ENCODE results near the gene BICC1.

Gene BICC1

GRCh38 chr10:58701405-58702135 is 188.9 kb downstream of the BICC1 start:
- no peaks in the 10 kb centered on the region for H3K79me2 ChIP-seq (ENCODE audit: insufficient read depth, low read depth)
- no peaks in the 10 kb centered on the region for H4K20me1 ChIP-seq (ENCODE audit: insufficient read depth)
- no peak overlapping the region for H2AFZ ChIP-seq (ENCODE audit: low read depth)
- no peak overlapping the region for H3K27ac ChIP-seq
- H3K36me3 ChIP-seq (ENCODE audit: insufficient read depth), result no peaks in the 10 kb centered on the region
- H3K9ac ChIP-seq, result no peak overlapping the region
- H3K4me2 ChIP-seq, result no peak overlapping the region
- no peaks in the 10 kb centered on the region for H3K4me1 ChIP-seq (ENCODE audit: low read depth, poor library complexity, severe bottlenecking)
- no peaks in the 10 kb centered on the region for H3K27me3 ChIP-seq (ENCODE audit: insufficient read depth, low read depth)
- TF ChIP-seq CTCF (conservative IDR thresholded peaks at IDR 0.05; ENCODE audit: low read depth, low read length), result no peak
- H3K4me3 ChIP-seq (IDR thresholded peaks at IDR 0.05; ENCODE audit: insufficient read depth, low read depth, low read length), result no peak overlapping the region

GRCh38 chr10:58704226-58704625 is 191.6 kb downstream of the BICC1 start:
- no peaks in the 10 kb centered on the region for H3K79me2 ChIP-seq (ENCODE audit: insufficient read depth, low read depth)
- no peak overlapping the region for H3K9ac ChIP-seq
- no peaks in the 10 kb centered on the region for H3K27me3 ChIP-seq (ENCODE audit: insufficient read depth, low read depth)
- TF ChIP-seq CTCF (conservative IDR thresholded peaks at IDR 0.05; ENCODE audit: low read depth, low read length), result no peak
- H3K4me3 ChIP-seq (IDR thresholded peaks at IDR 0.05; ENCODE audit: insufficient read depth, low read depth, low read length), result no peak overlapping the region
- no peaks in the 10 kb centered on the region for H3K36me3 ChIP-seq (ENCODE audit: insufficient read depth)
- H2AFZ ChIP-seq (ENCODE audit: low read depth), result no peak overlapping the region
- H3K27ac ChIP-seq, result no peak overlapping the region
- H3K4me2 ChIP-seq, result no peak overlapping the region
- H4K20me1 ChIP-seq (ENCODE audit: insufficient read depth), result no peaks in the 10 kb centered on the region
- H3K4me1 ChIP-seq (ENCODE audit: low read depth, poor library complexity, severe bottlenecking), result no peaks in the 10 kb centered on the region

GRCh38 chr10:58704671-58705141 is 192.0 kb downstream of the BICC1 start:
- Histone ChIP-seq H3K27ac (no peak overlapping the region), H3K4me3 (IDR thresholded peaks at IDR 0.05; ENCODE audit: insufficient read depth, low read depth, low read length) (no peak overlapping the region), H3K27me3 (ENCODE audit: insufficient read depth, low read depth) (no peaks in the 10 kb centered on the region), H3K36me3 (ENCODE audit: insufficient read depth) (no peaks in the 10 kb centered on the region), H3K79me2 (ENCODE audit: insufficient read depth, low read depth) (no peaks in the 10 kb centered on the region), H2AFZ (ENCODE audit: low read depth) (no peak overlapping the region), H3K9ac (no peak overlapping the region), H4K20me1 (ENCODE audit: insufficient read depth) (no peaks in the 10 kb centered on the region), H3K4me2 (no peak overlapping the region), H3K4me1 (ENCODE audit: low read depth, poor library complexity, severe bottlenecking) (no peaks in the 10 kb centered on the region)
- TF ChIP-seq CTCF (conservative IDR thresholded peaks at IDR 0.05; ENCODE audit: low read depth, low read length), result no peak

GRCh38 chr10:58706836-58707235 is 194.2 kb downstream of the BICC1 start:
- H4K20me1 ChIP-seq (ENCODE audit: insufficient read depth), result no peaks in the 10 kb centered on the region
- no peaks in the 10 kb centered on the region for H3K4me1 ChIP-seq (ENCODE audit: low read depth, poor library complexity, severe bottlenecking)
- no peak overlapping the region for H3K9ac ChIP-seq
- H3K27me3 ChIP-seq (ENCODE audit: insufficient read depth, low read depth), result no peaks in the 10 kb centered on the region
- H3K79me2 ChIP-seq (ENCODE audit: insufficient read depth, low read depth), result no peaks in the 10 kb centered on the region
- H3K27ac ChIP-seq, result no peak overlapping the region
- H3K4me2 ChIP-seq, result no peak overlapping the region
- no peak for TF ChIP-seq CTCF (conservative IDR thresholded peaks at IDR 0.05; ENCODE audit: low read depth, low read length)
- no peak overlapping the region for H2AFZ ChIP-seq (ENCODE audit: low read depth)
- no peaks in the 10 kb centered on the region for H3K36me3 ChIP-seq (ENCODE audit: insufficient read depth)
- H3K4me3 ChIP-seq (IDR thresholded peaks at IDR 0.05; ENCODE audit: insufficient read depth, low read depth, low read length), result no peak overlapping the region

Data from KMS-11 (cell line).